Prostate gland (tissue), 2 donors: Measurements from ENCODE around the gene KDM4C.

Experiments
- POLR2A ChIP-seq: fragments of 450-650 bp; IDR thresholded peaks from one replicate; pipeline ENCODE4 v1.6.1; 2016; ENCODE audit warnings: antibody characterized with exemption, mild to moderate bottlenecking
- TF ChIP-seq, protein P1 (sequence below), 4 experiments: fragments of 200-600 bp in 2 of 4; fragments of 450-650 bp in 2 of 4; sonication (generic) in 2 of 4; IDR thresholded peaks; 1 replicate in 3 of 4; 2 replicates in 1 of 4; pipeline ENCODE4 v1.5.1; 2016 to 2019; ENCODE audit warnings: antibody characterized with exemption in 4 of 4, mild to moderate bottlenecking in 2 of 4, moderate library complexity in 2 of 4

DNA sequence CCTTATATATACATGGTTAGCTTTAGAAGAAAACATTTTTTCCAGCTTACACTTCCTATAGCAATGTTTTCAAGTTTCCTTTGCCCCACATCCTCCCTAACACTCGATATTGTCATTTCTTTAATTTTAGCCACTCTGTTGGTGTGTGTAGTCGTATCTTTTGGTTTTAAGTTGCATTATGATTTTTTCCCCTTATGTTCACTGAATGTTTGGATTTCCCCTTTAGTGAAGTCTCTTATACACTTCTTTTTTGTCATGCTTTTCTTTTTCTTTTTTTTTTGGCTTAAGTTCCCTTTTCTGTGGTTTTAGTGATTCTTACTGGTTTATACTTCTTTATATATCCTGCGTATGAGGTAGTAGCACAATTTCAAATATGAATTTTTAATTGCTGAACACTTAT, 58.8 kb downstream of the KDM4C start:
- TF ChIP-seq, protein P1, sequence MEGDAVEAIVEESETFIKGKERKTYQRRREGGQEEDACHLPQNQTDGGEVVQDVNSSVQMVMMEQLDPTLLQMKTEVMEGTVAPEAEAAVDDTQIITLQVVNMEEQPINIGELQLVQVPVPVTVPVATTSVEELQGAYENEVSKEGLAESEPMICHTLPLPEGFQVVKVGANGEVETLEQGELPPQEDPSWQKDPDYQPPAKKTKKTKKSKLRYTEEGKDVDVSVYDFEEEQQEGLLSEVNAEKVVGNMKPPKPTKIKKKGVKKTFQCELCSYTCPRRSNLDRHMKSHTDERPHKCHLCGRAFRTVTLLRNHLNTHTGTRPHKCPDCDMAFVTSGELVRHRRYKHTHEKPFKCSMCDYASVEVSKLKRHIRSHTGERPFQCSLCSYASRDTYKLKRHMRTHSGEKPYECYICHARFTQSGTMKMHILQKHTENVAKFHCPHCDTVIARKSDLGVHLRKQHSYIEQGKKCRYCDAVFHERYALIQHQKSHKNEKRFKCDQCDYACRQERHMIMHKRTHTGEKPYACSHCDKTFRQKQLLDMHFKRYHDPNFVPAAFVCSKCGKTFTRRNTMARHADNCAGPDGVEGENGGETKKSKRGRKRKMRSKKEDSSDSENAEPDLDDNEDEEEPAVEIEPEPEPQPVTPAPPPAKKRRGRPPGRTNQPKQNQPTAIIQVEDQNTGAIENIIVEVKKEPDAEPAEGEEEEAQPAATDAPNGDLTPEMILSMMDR (IDR thresholded peaks at IDR 0.05) = no peak
- no peak for TF ChIP-seq POLR2A
